NCI-H2081 treated with DMSO at 0.1 percent for 48 hours (cell line): ENCODE data around the gene ASGR1.

Experiments
- DNase-seq: peaks from one replicate; lab custom pipeline; 2025; lab: John Stamatoyannopoulos, UW

The ASGR1 gene, protein sequence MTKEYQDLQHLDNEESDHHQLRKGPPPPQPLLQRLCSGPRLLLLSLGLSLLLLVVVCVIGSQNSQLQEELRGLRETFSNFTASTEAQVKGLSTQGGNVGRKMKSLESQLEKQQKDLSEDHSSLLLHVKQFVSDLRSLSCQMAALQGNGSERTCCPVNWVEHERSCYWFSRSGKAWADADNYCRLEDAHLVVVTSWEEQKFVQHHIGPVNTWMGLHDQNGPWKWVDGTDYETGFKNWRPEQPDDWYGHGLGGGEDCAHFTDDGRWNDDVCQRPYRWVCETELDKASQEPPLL

DNA sequence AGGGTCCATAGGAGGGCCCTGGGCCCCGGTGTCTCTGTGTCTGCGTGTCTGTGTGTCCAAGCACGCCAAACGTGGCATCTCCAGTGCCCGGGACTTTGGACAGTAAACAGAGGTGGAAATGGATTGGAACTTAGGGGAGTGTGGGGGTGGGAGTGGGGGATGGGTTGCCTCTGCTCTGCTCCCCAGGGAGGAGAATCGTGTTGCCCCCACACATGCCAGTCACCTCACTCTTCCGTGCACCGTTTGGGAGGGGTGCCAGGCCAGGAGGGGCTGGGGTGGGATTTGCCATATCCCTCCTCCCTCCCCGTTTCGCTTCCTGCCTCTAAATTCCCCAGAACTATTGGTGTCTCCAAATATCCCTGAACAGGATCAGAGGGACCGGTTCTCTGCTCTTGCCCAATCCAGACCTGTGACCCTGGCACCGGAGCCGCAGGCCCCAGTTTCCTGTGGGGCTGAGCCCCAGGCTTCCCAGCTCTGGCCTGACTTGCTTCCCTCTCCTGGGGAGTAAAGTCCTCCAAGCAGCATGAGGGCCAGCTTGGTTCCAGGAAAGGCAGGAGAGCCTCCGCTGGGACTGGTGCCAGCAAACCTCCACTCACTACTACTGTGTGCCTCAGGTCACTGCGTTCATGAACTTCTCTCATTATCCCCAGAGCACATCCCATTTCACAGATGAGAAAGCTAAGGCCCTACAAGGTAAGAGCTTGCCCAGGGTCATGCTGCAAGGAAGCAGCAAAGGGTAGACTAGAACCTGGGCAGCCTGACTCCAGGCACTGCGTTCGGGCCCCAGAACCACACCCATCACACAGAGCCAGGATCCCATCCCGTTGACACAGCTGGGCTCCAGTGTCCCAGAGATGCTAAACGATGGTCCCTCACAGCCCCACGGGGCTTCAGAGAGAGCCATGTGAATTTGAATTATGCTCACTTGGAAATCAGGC, at the start of gene ASGR1:
TSS of gene ASGR1 (minus strand) at position 54 of the 938 bp plus-strand sequence. CDS start 807 bp downstream, outside the sequence.
- DNase-seq = no peak

GRCh38 chr17:7228920-7229319, 49.8 kb upstream of the ASGR1 start:
- DNase-seq = no peak

DNA sequence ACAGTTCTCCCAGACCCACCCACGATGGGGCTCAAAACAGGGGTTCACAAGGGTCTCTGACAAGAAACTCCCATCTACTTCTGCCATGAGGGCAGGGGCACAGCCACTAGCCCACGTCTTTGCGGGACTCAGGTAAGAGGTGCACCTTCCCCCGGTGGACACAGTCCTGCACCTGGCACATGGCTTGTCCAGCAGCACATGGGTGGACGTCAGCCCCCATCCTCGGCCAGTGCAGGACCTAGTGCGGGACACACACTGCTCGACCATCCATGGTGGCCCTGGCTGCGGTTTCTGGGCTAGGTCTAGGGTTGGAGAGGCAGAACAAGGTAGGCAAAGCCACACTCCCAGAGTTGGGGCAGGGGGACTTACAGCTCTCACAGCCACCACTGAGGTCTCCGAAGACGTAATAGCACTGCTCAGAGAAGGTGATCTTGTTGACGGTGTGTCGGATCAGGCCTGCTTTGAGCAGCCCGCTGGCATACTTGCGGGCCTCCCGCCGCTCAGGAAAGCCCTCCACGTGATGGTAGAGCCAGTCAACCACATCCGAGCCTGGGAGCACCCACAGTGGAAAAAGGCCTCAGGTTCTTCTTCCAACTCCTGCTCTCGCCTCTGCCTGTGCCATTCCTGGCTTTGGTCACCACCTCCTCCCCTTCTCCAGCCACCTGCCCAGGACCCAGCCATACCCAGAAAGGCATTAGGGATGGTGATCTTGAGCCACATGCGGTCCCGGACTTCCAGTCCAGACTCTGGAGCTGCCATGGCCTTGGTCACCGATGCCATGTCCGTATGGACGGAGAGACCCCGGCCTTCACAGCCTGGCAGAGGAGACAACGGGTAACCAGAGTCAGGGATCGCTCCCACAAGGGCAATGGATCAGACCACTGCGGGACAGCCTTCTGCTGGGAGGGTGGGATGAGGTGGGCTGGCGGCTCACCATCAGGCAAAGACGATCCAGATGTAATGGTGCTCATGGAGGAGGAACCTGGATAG, 47.8 kb upstream of the ASGR1 start:
- no peak for DNase-seq

GRCh38 chr17:7225711-7226331, 46.7 kb upstream of the ASGR1 start:
- no peak for DNase-seq

GRCh38 chr17:7224661-7225111, 45.5 kb upstream of the ASGR1 start:
- no peak for DNase-seq

DNA sequence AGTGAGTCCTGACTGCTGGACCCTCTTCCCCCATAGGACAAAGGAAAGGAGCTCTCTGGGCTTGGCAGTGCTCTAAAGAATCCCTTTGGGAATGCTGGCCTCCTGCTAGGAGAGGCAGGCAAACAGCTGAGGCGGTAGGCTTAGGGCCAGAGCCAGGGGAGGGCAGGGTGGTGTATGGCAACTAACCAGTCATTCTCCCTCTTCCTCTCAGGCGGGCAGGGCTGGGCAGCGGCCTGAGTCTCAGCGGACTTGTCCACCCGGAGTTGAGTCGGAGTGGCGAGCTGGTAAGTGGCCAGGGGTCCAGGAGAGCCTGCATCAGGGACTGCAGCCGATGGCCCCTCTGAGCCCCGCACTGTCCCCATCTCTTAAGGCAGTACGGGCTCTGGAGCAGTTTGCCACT, 44.9 kb upstream of the ASGR1 start:
- DNase-seq = no peak

GRCh38 chr17:7223375-7223774, 44.2 kb upstream of the ASGR1 start:
- no peak for DNase-seq

DNA sequence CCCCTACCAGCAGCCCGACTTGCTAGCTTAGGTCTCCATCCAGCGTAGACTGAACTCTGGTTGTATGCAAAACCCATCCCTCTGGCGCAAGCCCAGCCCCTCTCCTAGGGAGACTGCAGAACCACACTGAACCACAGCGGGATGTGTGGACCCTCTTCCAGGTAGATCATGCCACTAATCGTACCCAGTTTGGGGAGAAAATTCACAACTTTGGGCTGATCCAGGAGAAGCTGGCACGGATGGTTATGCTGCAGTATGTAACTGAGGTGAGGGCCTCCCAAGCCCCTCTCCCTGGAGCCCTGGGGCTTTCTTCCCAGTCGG, 43.8 kb upstream of the ASGR1 start:
- DNase-seq = no peak

GRCh38 chr17:7222093-7222971, 43.2 kb upstream of the ASGR1 start:
- no peak for DNase-seq

GRCh38 chr17:7221278-7222092, 42.3 kb upstream of the ASGR1 start:
- DNase-seq = no peak

GRCh38 chr17:7220593-7221277, 41.6 kb upstream of the ASGR1 start:
- DNase-seq = no peak

DNA sequence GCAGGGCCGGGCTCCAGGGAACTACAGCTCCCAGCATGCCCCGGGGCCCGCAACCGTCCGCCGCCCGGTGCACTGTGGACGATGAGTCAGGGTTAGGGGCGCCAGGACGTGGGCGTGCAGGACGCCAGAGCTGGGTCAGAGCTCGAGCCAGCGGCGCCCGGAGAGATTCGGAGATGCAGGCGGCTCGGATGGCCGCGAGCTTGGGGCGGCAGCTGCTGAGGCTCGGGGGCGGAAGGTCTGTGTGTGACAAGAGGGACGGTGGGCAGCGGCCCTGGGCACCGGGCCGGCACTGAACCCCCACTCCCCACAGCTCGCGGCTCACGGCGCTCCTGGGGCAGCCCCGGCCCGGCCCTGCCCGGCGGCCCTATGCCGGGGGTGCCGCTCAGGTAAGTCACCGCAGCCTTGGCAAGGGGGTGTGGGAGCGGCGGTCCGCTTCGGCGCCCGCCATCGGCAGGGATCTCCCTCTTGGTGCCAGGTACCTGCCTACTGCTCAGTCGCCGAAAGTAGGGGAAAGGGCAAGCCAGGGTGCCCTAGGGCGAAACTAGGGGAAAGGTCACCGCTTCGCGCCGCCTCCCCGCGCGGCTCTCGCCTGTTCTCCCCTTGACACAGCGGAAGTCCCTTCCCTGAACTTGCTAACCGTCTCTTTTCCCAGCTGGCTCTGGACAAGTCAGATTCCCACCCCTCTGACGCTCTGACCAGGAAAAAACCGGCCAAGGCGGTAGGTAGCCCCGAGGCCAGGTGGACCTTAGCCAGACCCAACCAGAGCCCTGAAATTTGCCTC, 40.8 kb upstream of the ASGR1 start, which contains the start of the genes ACADVL and DLG4:
TSS of gene ACADVL (plus strand) at position 127 of the 781 bp plus-strand sequence. CDS start at position 174, 47 bp downstream.
TSS of gene DLG4 (minus strand) at position 25 of the 781 bp plus-strand sequence.
- no peak for DNase-seq

- no peak for DNase-seq
These were observed 40.1 kb upstream of the ASGR1 start for GRCh38 chr17:7219229-7219811.

GRCh38 chr17:7218758-7219157, 39.6 kb upstream of the ASGR1 start:
- no peak for DNase-seq

- no peak for DNase-seq
These were observed 39.0 kb upstream of the ASGR1 start for GRCh38 chr17:7218166-7218565.

DNA sequence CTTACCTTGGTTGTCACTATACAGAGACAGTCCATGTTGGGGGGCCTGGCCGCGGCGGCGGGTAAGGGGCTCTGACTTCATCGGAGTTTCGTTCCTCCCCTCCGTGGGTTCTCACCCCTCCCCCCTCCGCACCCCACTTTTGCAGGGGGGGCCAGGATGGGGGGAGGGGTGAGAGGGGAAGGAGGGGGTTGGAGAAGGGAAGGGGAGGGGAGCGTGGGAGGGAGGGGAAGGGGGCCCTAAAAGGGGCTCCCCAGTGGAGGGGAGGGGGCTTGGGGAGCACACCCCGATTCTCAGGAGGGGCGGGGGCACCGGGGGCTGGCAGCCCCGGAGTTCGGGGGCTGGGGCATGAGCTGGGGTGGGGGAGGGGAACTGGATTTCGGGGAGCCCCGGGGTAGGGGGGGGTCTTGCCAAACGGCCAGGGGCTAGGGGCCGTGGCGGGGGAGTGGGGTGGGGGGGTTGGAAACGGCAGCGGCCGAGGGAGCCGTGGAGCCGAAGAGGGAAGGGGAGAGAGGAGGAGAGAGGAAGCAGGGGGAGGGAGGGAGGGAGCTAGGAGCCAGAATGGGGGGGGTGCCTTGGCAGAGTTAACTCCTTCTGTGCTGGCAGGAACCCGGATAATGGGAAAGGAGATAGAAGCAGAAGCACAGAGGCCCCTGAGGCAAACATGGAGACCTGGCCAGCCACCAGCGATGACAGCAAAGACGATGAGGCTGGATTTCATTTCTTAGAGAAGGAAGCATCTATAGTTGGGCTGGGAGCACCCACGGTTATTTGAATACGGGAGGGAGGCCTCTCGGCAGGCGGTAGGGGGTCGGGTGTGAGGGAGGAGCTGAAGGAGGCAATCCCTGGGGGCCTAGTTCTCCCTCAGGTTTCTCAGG, 38.2 kb upstream of the ASGR1 start:
- no peak for DNase-seq
